Esophagus muscularis mucosa (tissue), 4 donors: ENCODE measurements around the gene LCORL. TPM values are rescaled to one million over a fixed set of nuclear protein-coding genes. Genes with fewer than 3 reads are reported as not detected.
A peak's percentile ranks its signal among the peaks of the same experiment; 100 is the strongest.

ENCODE experiments used
- DNase-seq: peaks from one replicate; pipeline ENCODE4 v3.0.0-alpha.2; 2017; ENCODE audit errors: extremely low spot score
- H3K27ac ChIP-seq, 4 donors: fragments of 200-600 bp; sonication (generic); replicated peaks in 1 of 4; 1 replicate in 3 of 4; 2 replicates in 1 of 4; pipeline ENCODE4 v1.5.1; 2016 to 2019; ENCODE audit warnings: mild to moderate bottlenecking in 1 of 4
- H3K27me3 ChIP-seq, 4 donors: fragments of 200-600 bp; sonication (generic); one replicate each; pipeline versions ENCODE4 v1.5.1 to v1.6.0; 2016 to 2019
- H3K36me3 ChIP-seq, 4 donors: fragments of 200-600 bp; sonication (generic); one replicate each; pipeline ENCODE4 v1.5.1; 2016 to 2019
- H3K4me1 ChIP-seq, 4 donors: fragments of 200-600 bp; sonication (generic); one replicate each; pipeline ENCODE4 v1.5.1; 2016 to 2019
- H3K4me3 ChIP-seq, 4 donors: fragments of 200-600 bp; sonication (generic); 1 replicate in 2 of 4; 2 replicates in 2 of 4; pipeline ENCODE4 v1.5.1; 2016 to 2019; ENCODE audit warnings: mild to moderate bottlenecking in 4 of 4, moderate library complexity in 1 of 4
- H3K9me3 ChIP-seq, 4 donors: fragments of 200-600 bp; sonication (generic); 1 replicate in 3 of 4; 2 replicates in 1 of 4; pipeline ENCODE4 v1.5.1; 2016 to 2019
- CTCF ChIP-seq, 3 experiments: fragments of 200-600 bp in 2 of 3; fragments of 450-650 bp in 1 of 3; sonication (generic) in 2 of 3; IDR thresholded peaks; one replicate each; pipeline ENCODE4 v1.5.1; 2017 to 2019; ENCODE audit warnings: antibody characterized with exemption in 3 of 3, mild to moderate bottlenecking in 2 of 3, moderate library complexity in 1 of 3
- EP300 ChIP-seq: sonication (generic); formaldehyde crosslinking; IDR thresholded peaks from one replicate; pipeline ENCODE4 v1.6.1; 2017; ENCODE audit warnings: antibody characterized with exemption
- POLR2A ChIP-seq: fragments of 450-650 bp; IDR thresholded peaks from one replicate; pipeline ENCODE4 v1.6.1; 2017; ENCODE audit warnings: antibody characterized with exemption, moderate library complexity, mild to moderate bottlenecking, low read depth
- POLR2AphosphoS5 ChIP-seq, 2 donors: sonication (generic); formaldehyde crosslinking; IDR thresholded peaks; one replicate each; pipeline ENCODE4 v1.6.1; 2017; ENCODE audit warnings: antibody characterized with exemption in 2 of 2
- WGBS: methylation state at CpG from one replicate; pipeline ENCODE4 v1.1.5; 2018; 5-methylcytosine and 5-hydroxymethylcytosine counted together
- intact Hi-C: fragments of 100-400 bp; cut with DNase I; formaldehyde crosslinking; loops from one replicate; pipeline ENCODE4 v1.15.1; 2023
- total RNA-seq, 4 donors: library from RNA; depleted of rRNA; stranded (reverse); fragments of >200 nt; gene quantifications; one replicate each; pipeline versions ENCODE4 v1.1.0 to v1.2.1, GENCODE V29; 2016

Gene LCORL
- total RNA-seq, 4 donors from 2014 or later: 7.6 to 14.1 (median 11.5) TPM

GRCh38 chr4:17811078-17811603, 210.4 kb downstream of the LCORL start:
- intact Hi-C loops: loop anchor here (5.0 kb wide), 3 partner anchors 194 to 234 kb away; partner anchors contain the start of genes LAP3 and LCORL
- Histone ChIP-seq H3K9me3 (no peaks in the 10 kb centered on the region), H3K27ac (peak overlapping the region in 3 of 4 donors; percentile 97 to 98 (median 97))

GRCh38 chr4:17810260-17811077, 211.1 kb downstream of the LCORL start, which contains the start of the genes DCAF16 and NCAPG:
TSS of gene DCAF16 (minus strand) at chr4:17810757. CDS start at chr4:17804141, 6,616 bp downstream.
TSS of gene NCAPG (plus strand) at chr4:17810979. CDS start at chr4:17811078, 99 bp downstream.
- H3K36me3 ChIP-seq: no peaks in the 10 kb centered on the region
- H3K4me1 ChIP-seq: peaks cover 37 to 54% (median 48%) of the 10 kb centered on the region in 4 donors
- DNase-seq: peak; percentile 100
- 0% methylated on average over 38 of the region's 69 CpGs for WGBS
- H3K27me3 ChIP-seq: no peaks in the 10 kb centered on the region
- peak within 1 kb of the TSS; percentile 94 to 98 (median 97) for H3K27ac ChIP-seq
- H3K4me3 ChIP-seq: peak within 1 kb of the TSS; percentile 72 to 91 (median 80)
- TF ChIP-seq POLR2A (peak; percentile 92), POLR2AphosphoS5 (IDR thresholded peaks at IDR 0.05) (peak; percentile 99 to 100), EP300 (no peak), CTCF (IDR thresholded peaks at IDR 0.05) (no peak)
- intact Hi-C loops: loop anchor here (5.0 kb wide), 3 partner anchors 193 to 233 kb away; partner anchors contain the start of genes LAP3 and LCORL
- no peaks in the 10 kb centered on the region for H3K9me3 ChIP-seq

More at GRCh38 chr4:17811078-17811603, 210.4 kb downstream of the LCORL start:
- Histone ChIP-seq H3K4me3 (peak overlapping the region; percentile 72 to 91 (median 80)), H3K27me3 (no peaks in the 10 kb centered on the region), H3K4me1 (peaks cover 37 to 48% (median 44%) of the 10 kb centered on the region in 4 donors), H3K36me3 (no peaks in the 10 kb centered on the region)
- no peak for DNase-seq
- TF ChIP-seq POLR2AphosphoS5 (IDR thresholded peaks at IDR 0.05): no peak
- no peak for TF ChIP-seq EP300
- 0% methylated on average over 8 of the region's 48 CpGs for WGBS

- H3K4me3 ChIP-seq: peak overlapping the region; percentile 72 to 91 (median 80)
- TF ChIP-seq POLR2A: no peak
- TF ChIP-seq POLR2AphosphoS5 (IDR thresholded peaks at IDR 0.05): no peak
- TF ChIP-seq EP300: no peak
- no peak for TF ChIP-seq CTCF (IDR thresholded peaks at IDR 0.05)
- H3K4me1 ChIP-seq: peaks cover 37 to 54% (median 48%) of the 10 kb centered on the region in 4 donors
- H3K27me3 ChIP-seq: no peaks in the 10 kb centered on the region
- intact Hi-C loops: loop anchor here (5.0 kb wide), 3 partner anchors 192 to 232 kb away; partner anchors contain the start of genes LAP3 and LCORL
- 5% methylated on average over 7 of the region's 7 CpGs for WGBS
- H3K36me3 ChIP-seq: peaks cover 0 to 3% (median 0%) of the 10 kb centered on the region in 4 donors
- DNase-seq: no peak
- H3K9me3 ChIP-seq: no peaks in the 10 kb centered on the region
- H3K27ac ChIP-seq: peak overlapping the region; percentile 94 to 98 (median 97)
Observed at GRCh38 chr4:17809667-17810066, 211.9 kb downstream of the LCORL start.

GRCh38 chr4:17807446-17807845, 214.1 kb downstream of the LCORL start:
- WGBS: 25% methylated on average over 6 of the region's 6 CpGs
- no peak for TF ChIP-seq EP300
- TF ChIP-seq POLR2AphosphoS5 (IDR thresholded peaks at IDR 0.05): no peak
- TF ChIP-seq POLR2A: no peak
- no peak for TF ChIP-seq CTCF (IDR thresholded peaks at IDR 0.05)
- no peaks in the 10 kb centered on the region for H3K27me3 ChIP-seq
- H3K9me3 ChIP-seq: no peaks in the 10 kb centered on the region
- intact Hi-C loops: no loop called here
- H3K27ac ChIP-seq: peak overlapping the region; percentile 18 to 97 (median 39)
- peak overlapping the region; percentile 26 to 86 (median 52) for H3K4me3 ChIP-seq
- H3K4me1 ChIP-seq: peaks cover 37 to 54% (median 48%) of the 10 kb centered on the region in 4 donors
- H3K36me3 ChIP-seq: peaks cover 19 to 25% (median 21%) of the 10 kb centered on the region in 4 donors
- DNase-seq: no peak
